NCI-H1048 (cell line): ENCODE measurements around the gene RPTOR.

Experiments used
- DNase-seq: peaks from one replicate; lab custom pipeline; 2025; lab: John Stamatoyannopoulos, UW

The RPTOR gene

GRCh38 chr17:80998748-80999535 lies 454.3 kb downstream of the RPTOR start:
- no peak for DNase-seq

GRCh38 chr17:80999536-81000333 lies 455.1 kb downstream of the RPTOR start:
- DNase-seq = no peak

- no peak for DNase-seq
These were observed 455.6 kb downstream of the RPTOR start for GRCh38 chr17:81000334-81000630.

- no peak for DNase-seq
These were observed 456.2 kb downstream of the RPTOR start for GRCh38 chr17:81000631-81001357.

GRCh38 chr17:81002013-81002384 lies 457.4 kb downstream of the RPTOR start:
- DNase-seq = no peak

- no peak for DNase-seq
These were observed 458.0 kb downstream of the RPTOR start for GRCh38 chr17:81002409-81003361.

GRCh38 chr17:81003711-81004475 lies 459.3 kb downstream of the RPTOR start:
- DNase-seq = no peak

- DNase-seq = no peak
These were observed 462.3 kb downstream of the RPTOR start for GRCh38 chr17:81006891-81007290.

- no peak for DNase-seq
These were observed 463.5 kb downstream of the RPTOR start for GRCh38 chr17:81008140-81008539.

- DNase-seq = no peak
These were observed 464.5 kb downstream of the RPTOR start for GRCh38 chr17:81009136-81009535.

- DNase-seq = no peak
These were observed 466.3 kb downstream of the RPTOR start for GRCh38 chr17:81010935-81011334.

- no peak for DNase-seq
These were observed 467.3 kb downstream of the RPTOR start for GRCh38 chr17:81011951-81012350.

GRCh38 chr17:81012574-81013447 lies 468.2 kb downstream of the RPTOR start:
- no peak for DNase-seq

GRCh38 chr17:81013642-81014041 lies 469.0 kb downstream of the RPTOR start:
- no peak for DNase-seq

- DNase-seq = no peak
These were observed 470.5 kb downstream of the RPTOR start for GRCh38 chr17:81015136-81015535.
